ENCODE data around the gene SEMA4G. TPM values are rescaled to one million over a fixed set of nuclear protein-coding genes. Genes with fewer than 3 reads are reported as not detected.

SEMA4G gene
- total RNA-seq, 1 donor from 2014 or later: 0.26 TPM

DNA sequence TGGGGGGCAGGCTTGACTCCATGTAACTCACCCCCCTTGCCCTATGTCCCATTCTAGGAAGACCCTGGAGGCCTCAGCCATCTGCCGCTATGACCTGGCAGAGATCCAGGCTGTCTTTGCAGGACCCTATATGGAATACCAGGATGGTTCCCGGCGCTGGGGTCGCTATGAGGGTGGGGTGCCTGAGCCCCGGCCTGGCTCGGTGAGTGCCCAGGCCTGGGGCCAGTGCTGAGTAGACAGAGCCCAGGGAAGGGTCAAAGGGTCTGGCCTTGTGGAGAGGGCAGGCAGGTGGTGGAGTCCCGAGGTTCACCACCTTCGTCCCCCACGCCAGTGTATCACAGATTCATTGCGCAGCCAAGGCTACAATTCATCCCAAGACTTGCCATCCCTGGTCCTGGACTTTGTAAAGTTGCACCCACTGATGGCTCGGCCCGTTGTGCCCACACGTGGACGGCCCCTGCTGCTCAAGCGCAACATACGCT lies 10.5 kb downstream of the SEMA4G start:
- FAIRE-seq (no peak), DNase-seq (ENCODE audit: low read depth) (no peak)
- Histone ChIP-seq H3K36me3 (ENCODE audit: control insufficient read depth, insufficient read depth, low read length) (peaks cover 8% of the 10 kb centered on the region), H3K27me3 (ENCODE audit: control insufficient read depth, insufficient read depth, low read length) (no peaks in the 10 kb centered on the region), H3K4me3 (ENCODE audit: low read depth, low read length) (no peak overlapping the region)
- TF ChIP-seq, protein P1, sequence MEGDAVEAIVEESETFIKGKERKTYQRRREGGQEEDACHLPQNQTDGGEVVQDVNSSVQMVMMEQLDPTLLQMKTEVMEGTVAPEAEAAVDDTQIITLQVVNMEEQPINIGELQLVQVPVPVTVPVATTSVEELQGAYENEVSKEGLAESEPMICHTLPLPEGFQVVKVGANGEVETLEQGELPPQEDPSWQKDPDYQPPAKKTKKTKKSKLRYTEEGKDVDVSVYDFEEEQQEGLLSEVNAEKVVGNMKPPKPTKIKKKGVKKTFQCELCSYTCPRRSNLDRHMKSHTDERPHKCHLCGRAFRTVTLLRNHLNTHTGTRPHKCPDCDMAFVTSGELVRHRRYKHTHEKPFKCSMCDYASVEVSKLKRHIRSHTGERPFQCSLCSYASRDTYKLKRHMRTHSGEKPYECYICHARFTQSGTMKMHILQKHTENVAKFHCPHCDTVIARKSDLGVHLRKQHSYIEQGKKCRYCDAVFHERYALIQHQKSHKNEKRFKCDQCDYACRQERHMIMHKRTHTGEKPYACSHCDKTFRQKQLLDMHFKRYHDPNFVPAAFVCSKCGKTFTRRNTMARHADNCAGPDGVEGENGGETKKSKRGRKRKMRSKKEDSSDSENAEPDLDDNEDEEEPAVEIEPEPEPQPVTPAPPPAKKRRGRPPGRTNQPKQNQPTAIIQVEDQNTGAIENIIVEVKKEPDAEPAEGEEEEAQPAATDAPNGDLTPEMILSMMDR (IDR thresholded peaks at IDR 0.05; ENCODE audit: insufficient read depth, low read length, severe bottlenecking): no peak

DNA sequence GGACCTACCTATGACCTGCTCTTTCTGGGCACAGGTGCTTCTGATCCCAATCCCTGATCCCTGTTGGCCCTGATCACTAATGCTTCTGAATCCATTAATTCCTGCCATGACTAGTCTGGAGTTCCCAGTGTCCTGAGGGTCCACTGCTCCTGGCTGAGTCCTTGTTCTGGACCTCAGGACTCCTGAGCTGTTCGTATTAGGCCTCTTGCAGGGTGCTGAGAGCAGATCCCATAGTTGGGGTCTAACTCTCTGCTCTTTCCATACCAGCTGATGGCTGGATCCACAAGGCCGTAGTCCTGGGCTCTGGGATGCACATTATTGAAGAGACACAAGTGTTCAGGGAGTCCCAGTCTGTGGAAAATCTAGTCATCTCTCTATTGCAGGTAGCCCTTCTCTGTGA lies 11.0 kb downstream of the SEMA4G start:
- H3K36me3 ChIP-seq (ENCODE audit: control insufficient read depth, insufficient read depth, low read length): peaks cover 8% of the 10 kb centered on the region
- DNase-seq (ENCODE audit: low read depth): no peak
- H3K27me3 ChIP-seq (ENCODE audit: control insufficient read depth, insufficient read depth, low read length): no peaks in the 10 kb centered on the region
- TF ChIP-seq, protein P1 (IDR thresholded peaks at IDR 0.05; ENCODE audit: insufficient read depth, low read length, severe bottlenecking): no peak
- H3K4me3 ChIP-seq (ENCODE audit: low read depth, low read length): no peak overlapping the region
- no peak for FAIRE-seq

DNA sequence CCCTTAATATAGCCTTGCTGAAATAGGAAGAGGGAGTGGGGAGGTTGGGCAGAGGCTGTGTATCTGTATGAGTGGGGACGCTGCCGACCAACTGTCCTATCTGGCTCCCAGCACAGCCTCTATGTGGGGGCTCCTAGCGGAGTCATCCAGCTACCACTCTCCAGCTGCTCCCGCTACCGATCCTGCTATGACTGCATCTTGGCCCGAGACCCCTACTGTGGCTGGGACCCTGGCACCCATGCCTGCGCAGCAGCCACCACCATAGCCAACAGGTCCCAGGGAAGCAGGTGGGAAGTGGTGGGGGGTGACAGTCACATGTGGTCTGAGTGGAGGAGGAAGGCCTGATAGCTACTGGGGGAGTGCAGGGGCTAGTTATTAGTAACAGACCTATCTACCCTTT lies 11.4 kb downstream of the SEMA4G start:
- Histone ChIP-seq H3K4me3 (ENCODE audit: low read depth, low read length) (no peak overlapping the region), H3K36me3 (ENCODE audit: control insufficient read depth, insufficient read depth, low read length) (peaks cover 8% of the 10 kb centered on the region), H3K27me3 (ENCODE audit: control insufficient read depth, insufficient read depth, low read length) (no peaks in the 10 kb centered on the region)
- DNase-seq (ENCODE audit: low read depth): no peak
- no peak for FAIRE-seq
- TF ChIP-seq, protein P1 (IDR thresholded peaks at IDR 0.05; ENCODE audit: insufficient read depth, low read length, severe bottlenecking): no peak

DNA sequence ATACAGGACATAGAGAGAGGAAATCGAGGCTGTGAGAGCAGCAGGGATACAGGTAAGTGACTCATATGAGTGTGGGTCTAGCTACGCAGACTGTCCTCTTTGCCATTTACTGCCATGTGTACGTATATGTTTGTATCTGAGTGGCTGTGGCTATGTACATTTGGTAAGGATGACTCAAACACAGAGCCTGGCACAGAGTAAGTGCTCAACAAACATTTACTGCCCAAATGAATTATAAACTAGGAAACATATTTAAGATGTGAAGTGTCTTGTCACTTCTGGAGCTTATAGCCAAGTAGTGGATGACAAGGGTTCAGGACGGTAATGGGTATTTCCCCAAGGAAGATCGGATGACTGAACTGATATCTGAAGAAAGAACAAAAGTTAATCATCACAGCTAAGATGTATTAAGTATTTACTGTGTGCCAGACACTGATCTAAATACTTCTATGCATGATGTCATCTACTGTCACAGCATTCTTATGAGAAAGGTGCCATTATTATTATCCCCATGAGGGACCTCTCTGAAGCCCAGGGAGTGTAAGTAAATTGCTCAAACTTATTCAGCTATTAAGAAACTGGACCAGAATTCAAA lies 12.0 kb downstream of the SEMA4G start:
- Histone ChIP-seq H3K36me3 (ENCODE audit: control insufficient read depth, insufficient read depth, low read length) (peaks cover 8% of the 10 kb centered on the region), H3K4me3 (ENCODE audit: low read depth, low read length) (no peak overlapping the region), H3K27me3 (ENCODE audit: control insufficient read depth, insufficient read depth, low read length) (no peaks in the 10 kb centered on the region)
- no peak for FAIRE-seq
- DNase-seq (ENCODE audit: low read depth): no peak
- TF ChIP-seq, protein P1 (IDR thresholded peaks at IDR 0.05; ENCODE audit: insufficient read depth, low read length, severe bottlenecking): no peak

DNA sequence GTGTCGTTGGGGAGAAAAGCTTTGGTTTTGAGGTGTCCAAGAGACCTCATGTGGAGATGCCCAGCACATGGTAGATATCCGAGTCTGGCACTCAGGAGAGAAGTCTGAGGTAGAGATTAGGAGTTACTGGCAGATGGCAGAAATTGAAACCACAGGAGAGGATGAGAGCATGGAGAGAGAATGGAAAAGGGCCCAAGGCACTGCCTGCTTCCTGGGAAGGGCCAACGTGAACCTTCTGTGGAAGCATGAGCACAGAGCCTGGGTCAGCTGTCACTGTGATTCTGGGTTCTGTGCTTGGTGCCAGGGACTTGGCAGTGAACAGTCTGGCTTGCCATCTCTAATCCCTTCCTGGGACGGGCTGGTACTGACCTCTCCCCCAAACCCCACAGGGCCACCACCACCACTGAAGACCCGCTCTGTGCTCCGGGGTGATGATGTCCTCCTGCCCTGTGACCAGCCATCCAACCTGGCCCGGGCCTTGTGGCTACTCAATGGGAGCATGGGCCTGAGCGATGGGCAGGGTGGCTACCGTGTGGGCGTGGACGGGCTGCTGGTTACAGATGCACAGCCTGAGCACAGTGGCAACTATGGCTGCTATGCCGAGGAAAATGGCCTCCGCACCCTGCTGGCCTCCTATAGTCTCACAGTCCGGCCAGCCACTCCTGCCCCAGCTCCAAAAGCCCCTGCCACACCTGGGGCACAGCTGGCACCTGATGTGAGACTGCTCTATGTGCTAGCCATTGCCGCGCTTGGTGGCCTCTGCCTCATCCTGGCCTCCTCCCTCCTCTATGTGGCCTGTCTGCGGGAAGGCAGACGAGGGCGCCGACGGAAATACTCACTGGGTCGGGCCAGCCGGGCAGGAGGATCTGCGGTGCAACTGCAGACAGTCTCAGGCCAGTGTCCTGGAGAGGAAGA lies 13.9 kb downstream of the SEMA4G start:
- Histone ChIP-seq H3K27me3 (ENCODE audit: control insufficient read depth, insufficient read depth, low read length) (no peaks in the 10 kb centered on the region), H3K4me3 (ENCODE audit: low read depth, low read length) (no peak overlapping the region), H3K36me3 (ENCODE audit: control insufficient read depth, insufficient read depth, low read length) (peaks cover 8% of the 10 kb centered on the region)
- DNase-seq (ENCODE audit: low read depth): no peak
- FAIRE-seq: no peak
- TF ChIP-seq, protein P1 (IDR thresholded peaks at IDR 0.05; ENCODE audit: insufficient read depth, low read length, severe bottlenecking): no peak

All from bronchial epithelial cell (primary cell).